Esophagus muscularis mucosa (tissue), 4 donors: ENCODE data around the gene GFOD1. TPM values are rescaled to one million over a fixed set of nuclear protein-coding genes. Genes with fewer than 3 reads are reported as not detected.

Experiments
- DNase-seq: peaks from one replicate; pipeline ENCODE4 v3.0.0-alpha.2; 2017; ENCODE audit errors: extremely low spot score
- H3K27ac ChIP-seq, 4 donors: fragments of 200-600 bp; sonication (generic); replicated peaks in 1 of 4; 1 replicate in 3 of 4; 2 replicates in 1 of 4; pipeline ENCODE4 v1.5.1; 2016 to 2019; ENCODE audit warnings: mild to moderate bottlenecking in 1 of 4
- H3K27me3 ChIP-seq, 4 donors: fragments of 200-600 bp; sonication (generic); one replicate each; pipeline versions ENCODE4 v1.5.1 to v1.6.0; 2016 to 2019
- H3K36me3 ChIP-seq, 4 donors: fragments of 200-600 bp; sonication (generic); one replicate each; pipeline ENCODE4 v1.5.1; 2016 to 2019
- H3K4me1 ChIP-seq, 4 donors: fragments of 200-600 bp; sonication (generic); one replicate each; pipeline ENCODE4 v1.5.1; 2016 to 2019
- H3K4me3 ChIP-seq, 4 donors: fragments of 200-600 bp; sonication (generic); 1 replicate in 2 of 4; 2 replicates in 2 of 4; pipeline ENCODE4 v1.5.1; 2016 to 2019; ENCODE audit warnings: mild to moderate bottlenecking in 4 of 4, moderate library complexity in 1 of 4
- H3K9me3 ChIP-seq, 4 donors: fragments of 200-600 bp; sonication (generic); 1 replicate in 3 of 4; 2 replicates in 1 of 4; pipeline ENCODE4 v1.5.1; 2016 to 2019
- EP300 ChIP-seq: sonication (generic); formaldehyde crosslinking; IDR thresholded peaks from one replicate; pipeline ENCODE4 v1.6.1; 2017; ENCODE audit warnings: antibody characterized with exemption
- POLR2A ChIP-seq: fragments of 450-650 bp; IDR thresholded peaks from one replicate; pipeline ENCODE4 v1.6.1; 2017; ENCODE audit warnings: antibody characterized with exemption, moderate library complexity, mild to moderate bottlenecking, low read depth
- POLR2AphosphoS5 ChIP-seq, 2 donors: sonication (generic); formaldehyde crosslinking; IDR thresholded peaks; one replicate each; pipeline ENCODE4 v1.6.1; 2017; ENCODE audit warnings: antibody characterized with exemption in 2 of 2
- WGBS: methylation state at CpG from one replicate; pipeline ENCODE4 v1.1.5; 2018; 5-methylcytosine and 5-hydroxymethylcytosine counted together
- intact Hi-C: fragments of 100-400 bp; cut with DNase I; formaldehyde crosslinking; loops from one replicate; pipeline ENCODE4 v1.15.1; 2023
- total RNA-seq, 4 donors: library from RNA; depleted of rRNA; stranded (reverse); fragments of >200 nt; gene quantifications; one replicate each; pipeline versions ENCODE4 v1.1.0 to v1.2.1, GENCODE V29; 2016
- TF ChIP-seq, protein P1 (sequence below), 3 experiments: fragments of 200-600 bp in 2 of 3; fragments of 450-650 bp in 1 of 3; sonication (generic) in 2 of 3; IDR thresholded peaks; one replicate each; pipeline ENCODE4 v1.5.1; 2017 to 2019; ENCODE audit warnings: antibody characterized with exemption in 3 of 3, mild to moderate bottlenecking in 2 of 3, moderate library complexity in 1 of 3

Gene GFOD1
- total RNA-seq, 4 donors from 2014 or later, result 21.7 to 34.5 (median 25.8) TPM

DNA sequence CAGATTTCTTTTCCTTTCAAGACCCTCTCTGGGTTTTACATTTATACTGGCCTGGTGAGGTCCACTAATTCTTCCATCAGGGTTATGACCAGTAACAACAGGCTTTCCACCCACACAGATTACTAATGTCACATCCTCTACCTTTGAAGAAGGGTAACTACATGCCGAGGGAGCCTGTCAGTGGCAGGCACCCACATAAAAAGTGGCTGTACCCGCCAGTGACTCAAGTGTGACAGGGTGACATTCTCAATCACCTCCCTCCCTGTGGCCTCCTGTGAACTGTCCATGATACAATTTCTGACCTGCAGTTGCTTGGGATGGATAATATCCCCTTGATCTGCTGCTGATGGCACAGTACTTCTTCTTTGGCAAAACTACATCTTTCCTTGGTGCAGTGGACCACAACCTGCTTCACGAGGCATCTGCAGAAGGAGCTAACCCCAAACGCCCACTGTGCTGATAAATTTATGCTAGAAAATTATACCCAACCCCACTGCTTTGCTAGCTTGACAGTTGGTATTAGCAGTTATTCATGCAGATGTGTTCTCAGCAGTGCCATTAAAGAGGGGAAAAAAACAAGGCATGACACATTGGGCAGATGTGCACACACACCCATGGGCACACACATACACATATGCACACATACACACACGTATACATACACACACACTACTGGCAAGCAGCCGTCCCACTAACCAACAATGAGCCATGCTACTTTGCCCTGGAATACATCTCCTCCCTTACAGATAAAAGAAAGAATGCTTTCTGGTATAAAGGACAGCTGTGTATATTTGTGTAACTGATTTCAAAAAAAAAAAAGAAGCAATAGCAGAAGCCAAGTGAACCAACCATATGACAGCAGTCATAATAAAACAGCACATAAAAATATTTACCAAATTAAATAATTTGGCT, 20.8 kb downstream of the GFOD1 start:
- WGBS, result 90% methylated on average over 6 of the region's 6 CpGs
- Histone ChIP-seq H3K36me3 (peaks cover 0 to 30% (median 5%) of the 10 kb centered on the region in 4 donors), H3K27me3 (no peaks in the 10 kb centered on the region), H3K4me3 (no peak overlapping the region), H3K27ac (no peak overlapping the region), H3K9me3 (no peaks in the 10 kb centered on the region), H3K4me1 (peaks cover 23 to 47% (median 27%) of the 10 kb centered on the region in 4 donors)
- intact Hi-C loops, result no loop called here
- TF ChIP-seq EP300 (no peak), POLR2A (no peak), POLR2AphosphoS5 (IDR thresholded peaks at IDR 0.05) (no peak)
- TF ChIP-seq, protein P1, sequence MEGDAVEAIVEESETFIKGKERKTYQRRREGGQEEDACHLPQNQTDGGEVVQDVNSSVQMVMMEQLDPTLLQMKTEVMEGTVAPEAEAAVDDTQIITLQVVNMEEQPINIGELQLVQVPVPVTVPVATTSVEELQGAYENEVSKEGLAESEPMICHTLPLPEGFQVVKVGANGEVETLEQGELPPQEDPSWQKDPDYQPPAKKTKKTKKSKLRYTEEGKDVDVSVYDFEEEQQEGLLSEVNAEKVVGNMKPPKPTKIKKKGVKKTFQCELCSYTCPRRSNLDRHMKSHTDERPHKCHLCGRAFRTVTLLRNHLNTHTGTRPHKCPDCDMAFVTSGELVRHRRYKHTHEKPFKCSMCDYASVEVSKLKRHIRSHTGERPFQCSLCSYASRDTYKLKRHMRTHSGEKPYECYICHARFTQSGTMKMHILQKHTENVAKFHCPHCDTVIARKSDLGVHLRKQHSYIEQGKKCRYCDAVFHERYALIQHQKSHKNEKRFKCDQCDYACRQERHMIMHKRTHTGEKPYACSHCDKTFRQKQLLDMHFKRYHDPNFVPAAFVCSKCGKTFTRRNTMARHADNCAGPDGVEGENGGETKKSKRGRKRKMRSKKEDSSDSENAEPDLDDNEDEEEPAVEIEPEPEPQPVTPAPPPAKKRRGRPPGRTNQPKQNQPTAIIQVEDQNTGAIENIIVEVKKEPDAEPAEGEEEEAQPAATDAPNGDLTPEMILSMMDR (IDR thresholded peaks at IDR 0.05), result no peak
- DNase-seq, result no peak

- Histone ChIP-seq H3K4me3 (no peak overlapping the region), H3K9me3 (no peaks in the 10 kb centered on the region), H3K36me3 (peaks cover 0 to 30% (median 8%) of the 10 kb centered on the region in 4 donors), H3K4me1 (peaks cover 21 to 44% (median 26%) of the 10 kb centered on the region in 4 donors), H3K27ac (no peak overlapping the region), H3K27me3 (no peaks in the 10 kb centered on the region)
- no peak for DNase-seq
- no peak for TF ChIP-seq EP300
- no peak for TF ChIP-seq POLR2AphosphoS5 (IDR thresholded peaks at IDR 0.05)
- TF ChIP-seq, protein P1 (IDR thresholded peaks at IDR 0.05), result no peak
- no peak for TF ChIP-seq POLR2A
- 100% methylated on average over 1 of the region's 1 CpG for WGBS
- intact Hi-C loops, result no loop called here
These were observed 21.7 kb downstream of the GFOD1 start for GRCh38 chr6:13465734-13466133.

DNA sequence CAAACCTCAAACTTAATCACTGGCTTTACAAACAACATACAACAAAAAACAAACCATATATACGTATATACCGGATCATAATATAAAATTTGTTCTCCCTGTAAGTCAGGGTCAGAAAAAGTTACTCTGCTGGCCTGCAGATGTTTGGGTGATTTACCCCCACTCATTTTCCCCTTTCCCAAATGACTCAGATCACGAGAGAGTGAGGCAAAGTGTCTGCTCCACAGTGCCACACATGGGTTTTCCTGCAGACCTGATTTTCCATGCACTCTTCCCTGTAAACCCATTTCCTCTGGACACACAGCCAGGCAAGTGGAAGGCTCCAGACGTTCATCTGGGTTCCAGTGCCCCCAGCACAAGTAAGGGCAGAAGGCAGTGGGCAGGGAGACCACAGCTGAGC, 23.5 kb downstream of the GFOD1 start:
- no peak overlapping the region for H3K4me3 ChIP-seq
- no peak for DNase-seq
- H3K36me3 ChIP-seq, result peaks cover 0 to 17% (median 6%) of the 10 kb centered on the region in 4 donors
- H3K4me1 ChIP-seq, result peaks cover 16 to 32% (median 22%) of the 10 kb centered on the region in 4 donors
- WGBS, result 89% methylated on average over 4 of the region's 4 CpGs
- H3K27ac ChIP-seq, result no peak overlapping the region
- intact Hi-C loops, result no loop called here
- no peaks in the 10 kb centered on the region for H3K27me3 ChIP-seq
- H3K9me3 ChIP-seq, result no peaks in the 10 kb centered on the region
- TF ChIP-seq POLR2A, result no peak
- TF ChIP-seq, protein P1 (IDR thresholded peaks at IDR 0.05), result no peak
- no peak for TF ChIP-seq POLR2AphosphoS5 (IDR thresholded peaks at IDR 0.05)
- TF ChIP-seq EP300, result no peak

DNA sequence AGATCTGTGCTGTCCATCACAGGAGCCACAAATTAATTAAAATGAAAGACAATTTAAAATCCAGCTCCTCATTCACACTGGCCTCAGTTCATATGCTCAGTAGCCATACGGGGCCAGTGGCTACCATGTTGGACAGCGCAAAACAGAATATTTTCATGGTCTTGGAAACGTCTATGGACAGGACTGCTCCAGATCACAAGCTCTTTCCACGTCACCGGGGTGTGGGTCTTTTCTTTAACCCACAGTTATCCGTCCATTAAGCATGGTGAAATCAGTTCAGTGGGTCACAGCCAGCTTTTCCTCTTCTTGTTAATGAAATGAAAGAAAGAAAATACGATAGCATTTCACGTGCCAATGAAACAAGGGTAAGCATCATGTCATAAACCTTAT, 24.1 kb downstream of the GFOD1 start:
- WGBS, result 85% methylated on average over 8 of the region's 8 CpGs
- H3K27ac ChIP-seq, result no peak overlapping the region
- intact Hi-C loops, result no loop called here

More for the DNA sequence above, 24.1 kb downstream of the GFOD1 start:
- peaks cover 16 to 35% (median 22%) of the 10 kb centered on the region in 4 donors for H3K4me1 ChIP-seq
- no peaks in the 10 kb centered on the region for H3K27me3 ChIP-seq
- TF ChIP-seq, protein P1 (IDR thresholded peaks at IDR 0.05), result no peak
- no peak for TF ChIP-seq POLR2AphosphoS5 (IDR thresholded peaks at IDR 0.05)
- TF ChIP-seq EP300, result no peak
- no peak for TF ChIP-seq POLR2A
- DNase-seq, result no peak
- H3K4me3 ChIP-seq, result no peak overlapping the region
- peaks cover 0 to 11% (median 6%) of the 10 kb centered on the region in 4 donors for H3K36me3 ChIP-seq
- no peaks in the 10 kb centered on the region for H3K9me3 ChIP-seq
